ENCODE data around the gene GPR55. TPM values are rescaled to one million over a fixed set of nuclear protein-coding genes. Genes with fewer than 3 reads are reported as not detected.

The GPR55 gene
- total RNA-seq, 1 donor from 2014 or later: 0.96 TPM

DNA sequence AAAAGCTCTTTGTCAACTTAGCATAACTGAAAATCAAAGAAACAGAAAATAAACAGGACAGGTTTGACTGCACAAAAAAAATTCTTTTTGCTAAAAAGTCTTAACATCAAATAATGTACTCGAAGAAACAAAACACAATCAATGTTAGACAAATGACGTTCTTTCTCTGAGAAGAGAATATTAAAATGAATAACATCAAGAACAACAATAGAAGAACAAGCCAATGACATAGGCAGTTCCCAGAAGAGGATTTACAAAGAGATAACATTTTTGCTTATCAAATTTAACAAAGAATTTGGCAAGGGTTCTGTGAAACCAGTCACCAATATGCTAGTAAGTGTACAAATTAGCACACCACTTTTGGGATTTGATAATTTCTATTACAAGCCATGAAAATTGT lies 5.8 kb downstream of the GPR55 start:
- DNase-seq (ENCODE audit: low spot score): no peak

DNA sequence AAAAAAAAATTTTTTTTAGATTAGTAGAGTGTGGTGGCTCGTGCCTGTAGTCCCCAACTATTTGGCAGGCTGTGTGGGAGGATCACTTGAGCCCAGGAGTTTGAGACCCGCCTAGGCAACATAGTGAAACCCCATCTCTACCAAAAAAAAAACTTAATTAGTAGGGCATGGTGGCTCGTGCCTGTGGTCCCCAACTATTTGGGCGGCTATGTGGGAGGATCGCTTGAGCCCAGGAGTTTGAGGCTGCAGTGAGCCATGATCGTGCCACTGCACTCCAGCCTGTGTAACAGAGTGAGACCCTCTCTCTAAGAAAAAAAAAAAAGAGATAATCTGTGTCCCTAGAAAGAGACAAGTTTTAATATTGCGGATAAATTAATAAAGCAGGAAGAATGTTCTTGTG lies 8.8 kb downstream of the GPR55 start:
- no peak for DNase-seq (ENCODE audit: low spot score)

DNA sequence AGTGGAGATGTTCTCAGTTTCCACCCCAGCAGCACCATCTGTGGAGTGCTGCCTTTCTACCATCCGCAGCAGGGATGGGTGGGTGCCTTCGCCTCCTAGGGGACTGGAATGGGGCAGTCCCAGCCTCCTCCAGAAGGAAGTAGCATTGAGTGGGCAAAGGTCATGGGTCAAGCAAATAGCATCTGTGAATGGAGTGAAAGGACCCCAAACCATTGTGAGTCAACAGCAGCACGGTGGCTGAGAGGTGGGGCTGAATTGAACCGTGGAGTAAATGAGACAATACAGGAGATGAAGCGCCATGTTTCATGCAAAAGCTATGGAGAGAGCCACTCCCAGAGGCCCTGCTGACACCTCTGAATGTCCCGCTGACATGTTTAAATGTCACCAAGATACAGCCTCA lies 9.7 kb downstream of the GPR55 start:
- DNase-seq (ENCODE audit: low spot score): no peak

DNA sequence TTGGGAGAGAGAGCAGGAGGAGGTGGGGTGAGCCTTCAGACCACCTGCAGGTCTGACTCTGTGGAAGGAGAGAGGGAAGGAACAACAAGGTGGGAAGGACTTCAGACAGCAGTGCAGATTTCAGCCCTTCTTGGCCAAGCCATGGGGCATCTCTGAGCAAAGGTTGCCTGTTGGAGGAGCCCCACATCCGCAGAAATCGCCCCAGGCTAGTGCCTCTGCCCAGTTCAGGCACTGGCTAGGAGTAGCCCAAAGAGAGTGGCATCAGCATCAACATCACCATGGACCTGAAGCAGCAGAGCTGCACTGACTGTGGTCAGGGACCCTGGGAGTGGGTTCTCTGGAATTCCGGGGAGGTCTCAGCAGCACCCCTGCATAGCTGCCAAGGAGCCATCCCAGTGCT lies 10.2 kb downstream of the GPR55 start:
- no peak for DNase-seq (ENCODE audit: low spot score)

DNA sequence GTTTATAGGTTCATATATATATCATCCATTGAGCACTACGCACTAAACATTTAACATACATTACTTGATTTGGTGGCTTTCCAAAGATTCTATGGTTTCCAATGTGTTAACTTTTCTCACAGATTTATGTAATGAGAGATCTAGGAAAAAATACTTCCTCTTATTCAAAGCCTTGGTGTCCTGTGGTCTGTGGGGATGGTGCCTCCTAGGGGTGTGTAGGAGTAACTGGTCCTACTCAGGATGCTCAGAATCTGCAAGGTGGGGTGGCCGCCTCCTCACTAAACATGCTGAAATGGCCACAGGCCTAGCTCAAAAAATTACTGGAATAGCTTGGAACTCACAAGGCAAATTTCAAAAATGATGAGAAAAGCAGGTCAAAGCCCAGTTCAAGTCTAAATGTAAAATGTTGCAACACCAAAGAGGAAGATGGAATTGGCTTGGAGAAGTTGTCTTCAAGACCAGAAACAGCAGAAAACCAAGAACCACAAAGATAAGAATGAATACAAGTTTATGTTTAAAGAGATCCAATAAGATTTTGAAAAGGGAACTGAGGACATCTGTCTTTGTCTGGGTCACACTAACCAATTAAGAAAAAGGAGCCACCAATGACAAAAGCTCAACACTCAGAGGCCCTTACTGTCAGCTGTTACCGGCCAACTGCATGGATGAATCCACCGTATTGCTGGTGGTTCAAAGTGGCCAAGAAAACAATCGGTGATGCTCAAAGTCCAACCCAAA lies 11.5 kb downstream of the GPR55 start:
- DNase-seq (ENCODE audit: low spot score): no peak

DNA sequence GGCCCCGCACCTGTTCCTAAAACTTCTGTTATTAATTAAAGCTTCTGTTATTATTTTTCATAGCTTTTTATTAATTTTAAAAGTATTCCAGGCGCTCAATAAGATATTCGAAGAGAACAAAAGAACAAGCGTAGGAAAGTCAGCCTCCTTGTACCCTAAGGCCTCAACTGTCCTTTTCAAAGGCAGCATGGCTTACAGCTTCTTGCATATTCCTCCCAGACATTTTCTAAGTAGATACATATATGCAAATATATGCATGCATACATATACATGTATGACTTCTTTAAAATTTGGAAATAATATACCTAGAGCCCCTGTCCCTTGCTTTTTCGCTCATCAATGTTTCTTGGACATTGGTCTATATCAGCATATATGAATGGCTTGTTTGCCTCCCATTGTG lies 12.3 kb downstream of the GPR55 start:
- no peak for DNase-seq (ENCODE audit: low spot score)

DNA sequence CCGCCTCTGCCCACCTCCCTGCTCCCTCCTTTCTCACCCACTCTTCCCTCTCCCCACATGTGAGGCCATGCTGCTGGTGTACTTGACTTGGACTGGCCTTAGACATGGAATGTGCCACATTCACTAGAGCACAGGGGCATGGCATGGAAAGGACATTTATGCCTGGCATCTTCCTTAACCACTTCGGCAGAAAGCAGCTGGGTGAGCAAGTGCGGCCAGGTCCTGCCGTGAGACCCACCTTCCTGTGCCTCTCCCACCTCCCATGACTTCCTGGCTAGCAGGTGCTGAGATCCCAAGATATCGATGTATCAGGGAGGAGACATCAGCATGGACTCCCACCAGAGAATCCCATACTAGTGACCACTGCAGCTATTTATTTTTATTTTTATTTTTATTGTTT lies 13.0 kb downstream of the GPR55 start:
- DNase-seq (ENCODE audit: low spot score): no peak

DNA sequence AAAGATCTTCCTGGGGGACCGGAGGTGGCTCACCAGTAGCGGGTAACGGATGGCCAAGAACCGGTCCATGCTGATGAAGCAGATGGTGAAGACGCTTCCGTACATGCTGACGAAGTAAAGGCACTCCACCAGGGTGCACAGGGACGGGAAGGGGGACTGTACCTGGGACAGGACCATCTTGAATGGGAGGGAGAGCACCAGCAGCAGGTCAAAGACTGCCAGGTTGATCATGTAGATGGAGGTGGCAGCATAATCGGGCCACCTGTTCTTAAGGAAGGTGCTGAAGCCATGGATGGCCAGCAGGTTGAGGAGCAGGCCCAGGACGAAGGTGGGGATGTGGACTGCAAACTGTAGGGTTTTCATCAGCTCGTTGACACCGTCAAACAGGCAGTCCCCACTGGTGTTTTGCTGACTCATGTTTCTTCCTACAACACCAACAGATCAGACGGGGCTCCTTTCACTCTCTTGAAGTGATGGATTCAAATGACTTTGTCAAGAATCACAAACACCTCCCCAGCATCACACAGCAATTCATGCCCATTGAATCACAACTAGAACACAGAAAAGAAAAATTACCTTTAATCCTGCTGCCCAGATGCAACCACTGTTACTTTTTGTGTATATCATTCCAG lies 14.4 kb downstream of the GPR55 start:
- DNase-seq (ENCODE audit: low spot score): no peak

DNA sequence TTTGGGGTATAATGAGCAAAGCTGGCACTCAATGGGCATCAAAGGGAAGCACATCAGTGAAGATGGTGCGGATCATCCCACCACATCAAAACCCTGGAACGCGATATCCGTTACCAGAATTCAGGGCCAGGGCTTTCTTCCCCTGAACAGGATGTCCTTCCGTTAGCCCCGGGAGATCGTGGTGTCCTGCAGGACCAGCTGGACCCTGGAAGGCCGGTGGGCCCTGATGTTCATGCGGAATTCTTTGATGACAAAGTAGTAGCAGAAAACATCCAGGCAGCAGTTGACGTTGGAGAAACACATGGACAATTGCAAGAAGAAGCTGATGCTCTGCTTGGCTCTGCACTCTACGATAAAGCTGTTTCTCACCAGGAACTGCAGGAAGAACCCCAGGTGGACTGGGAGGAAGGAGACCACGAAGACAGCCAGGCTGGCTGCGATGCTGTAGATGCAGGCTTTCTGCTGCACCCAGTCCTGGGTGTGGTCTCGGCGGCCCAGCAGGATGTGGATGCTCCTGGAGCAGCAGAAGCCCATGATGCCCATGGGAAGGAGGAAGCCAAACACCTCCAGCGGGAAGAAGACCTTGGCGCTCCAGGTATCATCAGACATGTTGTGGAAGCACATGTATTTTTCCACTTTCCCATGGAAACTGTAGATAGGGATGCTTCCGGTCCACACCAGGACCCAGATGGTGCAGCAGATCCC lies 15.0 kb downstream of the GPR55 start:
- no peak for DNase-seq (ENCODE audit: low spot score)

DNA sequence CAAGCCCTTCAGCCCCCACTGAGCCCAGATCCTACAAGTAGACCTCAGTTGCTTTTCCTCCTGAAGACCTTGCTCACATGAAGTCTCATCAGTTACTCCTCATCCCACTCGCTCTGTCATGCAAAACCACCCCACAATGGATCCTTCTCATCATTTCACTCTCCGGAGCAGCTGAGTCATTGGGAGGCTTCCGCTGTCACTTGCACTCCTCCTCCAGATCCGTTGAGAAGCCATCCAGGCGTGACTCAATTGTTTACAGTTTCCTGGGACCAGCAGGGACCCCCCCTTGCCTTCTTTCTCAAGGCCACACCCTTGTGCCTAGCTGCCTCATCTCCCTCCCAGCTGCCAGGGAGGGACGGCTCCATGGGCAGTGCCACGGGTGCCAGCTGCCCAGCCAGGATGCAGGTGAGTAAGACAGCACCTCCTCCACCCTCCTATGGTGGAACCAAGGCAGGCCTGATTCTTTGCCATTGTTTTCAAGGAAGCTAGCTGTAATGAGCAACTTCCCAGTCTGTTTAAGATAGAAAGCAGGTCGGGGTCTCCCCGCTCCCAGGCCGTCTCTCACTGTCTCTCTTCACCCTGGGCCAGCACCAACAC lies 16.3 kb downstream of the GPR55 start:
- no peak for DNase-seq (ENCODE audit: low spot score)

DNA sequence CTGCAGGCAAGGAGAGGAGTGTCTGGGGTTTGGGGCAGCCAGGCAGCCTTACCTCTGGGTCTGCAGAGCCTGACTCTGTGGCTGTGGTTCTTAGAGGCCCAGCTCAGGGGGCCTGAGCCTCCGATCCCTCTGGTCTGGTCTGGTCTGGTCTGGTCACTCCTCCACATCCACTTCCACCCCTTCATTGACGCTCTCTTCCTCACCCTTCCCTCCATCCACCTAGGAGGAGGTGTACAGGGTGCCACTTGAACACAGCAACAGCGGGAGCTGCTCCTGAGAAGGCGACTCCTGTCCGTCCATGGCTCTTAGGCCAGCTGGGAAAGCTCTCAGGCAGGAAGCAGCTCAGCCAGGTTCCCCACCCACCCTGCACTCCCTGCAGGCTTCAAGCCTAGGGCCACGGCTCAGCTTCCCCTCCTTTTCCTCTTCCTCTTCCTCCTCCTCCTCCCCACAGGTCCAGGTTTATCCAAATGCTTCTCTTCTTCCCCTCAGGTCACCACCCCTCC lies 16.9 kb downstream of the GPR55 start:
- DNase-seq (ENCODE audit: low spot score): no peak

DNA sequence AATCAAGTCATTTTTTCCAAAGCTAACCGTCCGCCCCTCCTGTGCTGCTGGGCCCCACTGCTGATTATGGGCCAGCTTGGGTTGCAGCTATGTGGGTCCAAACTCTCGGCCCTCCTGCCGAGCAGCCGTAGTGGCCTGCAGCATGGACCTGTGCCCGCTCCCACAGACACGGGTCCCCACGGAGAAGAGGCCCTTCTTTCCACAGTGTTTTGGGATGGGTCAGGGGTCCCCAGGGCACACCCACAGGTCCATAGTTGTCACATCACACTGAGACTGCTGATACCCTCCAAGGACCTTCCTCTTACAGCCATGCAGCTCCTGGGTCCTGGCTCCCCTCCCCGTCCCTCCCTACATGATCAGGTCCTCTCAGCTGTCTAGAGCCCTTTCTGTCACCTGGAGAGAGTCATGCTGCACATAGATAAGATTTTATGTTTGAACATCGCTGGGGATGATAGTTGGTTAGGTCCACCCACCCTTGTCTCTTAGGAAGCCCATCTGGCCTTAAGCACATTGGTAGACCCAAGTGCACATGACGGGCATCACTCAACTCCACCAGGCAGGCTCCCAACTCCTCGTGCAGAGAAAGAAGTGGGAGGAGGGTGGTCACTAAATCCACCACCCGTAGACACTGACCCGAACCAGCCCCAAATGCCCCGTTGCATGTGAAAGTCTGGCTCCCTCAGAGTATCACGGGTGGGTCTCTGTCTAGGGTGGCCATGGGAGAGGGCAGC lies 17.5 kb downstream of the GPR55 start:
- no peak for DNase-seq (ENCODE audit: low spot score)

DNA sequence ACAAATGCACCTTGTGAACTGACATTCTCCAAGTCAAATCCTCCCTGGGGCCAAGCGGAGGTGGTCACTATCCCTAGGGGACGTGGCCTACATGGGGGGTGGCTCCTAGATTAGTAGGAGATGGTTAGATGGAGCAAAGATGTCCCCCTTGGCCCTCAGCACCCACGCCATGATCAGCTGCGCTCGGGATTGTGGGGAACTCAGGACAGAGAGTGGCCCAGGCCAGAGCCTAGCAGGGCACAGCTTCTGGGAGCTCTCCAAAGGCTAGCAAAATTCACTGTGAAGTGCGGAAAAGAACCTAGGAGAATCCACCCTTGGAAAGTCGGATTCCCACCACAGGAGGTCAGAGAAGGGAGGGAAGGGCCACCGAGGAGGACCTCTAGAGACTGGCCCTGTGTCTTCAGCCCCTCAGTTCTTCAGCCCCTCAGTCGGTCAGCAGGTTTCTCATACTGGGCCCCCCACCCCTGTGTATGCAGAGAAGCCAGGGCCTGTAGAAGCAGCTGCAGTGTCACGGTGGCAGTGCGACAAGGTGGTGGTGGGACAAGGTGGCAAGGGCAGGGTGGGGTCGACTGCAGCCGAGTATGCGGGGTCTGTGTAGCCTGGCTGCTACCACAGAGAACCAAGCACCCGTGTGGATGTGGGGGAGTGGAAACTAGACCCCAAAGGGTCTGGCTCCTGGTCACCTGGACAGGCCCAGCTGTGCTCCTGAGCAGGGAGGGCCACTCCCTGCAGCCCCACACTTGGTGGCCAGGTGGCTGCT lies 18.4 kb downstream of the GPR55 start:
- DNase-seq (ENCODE audit: low spot score): no peak

DNA sequence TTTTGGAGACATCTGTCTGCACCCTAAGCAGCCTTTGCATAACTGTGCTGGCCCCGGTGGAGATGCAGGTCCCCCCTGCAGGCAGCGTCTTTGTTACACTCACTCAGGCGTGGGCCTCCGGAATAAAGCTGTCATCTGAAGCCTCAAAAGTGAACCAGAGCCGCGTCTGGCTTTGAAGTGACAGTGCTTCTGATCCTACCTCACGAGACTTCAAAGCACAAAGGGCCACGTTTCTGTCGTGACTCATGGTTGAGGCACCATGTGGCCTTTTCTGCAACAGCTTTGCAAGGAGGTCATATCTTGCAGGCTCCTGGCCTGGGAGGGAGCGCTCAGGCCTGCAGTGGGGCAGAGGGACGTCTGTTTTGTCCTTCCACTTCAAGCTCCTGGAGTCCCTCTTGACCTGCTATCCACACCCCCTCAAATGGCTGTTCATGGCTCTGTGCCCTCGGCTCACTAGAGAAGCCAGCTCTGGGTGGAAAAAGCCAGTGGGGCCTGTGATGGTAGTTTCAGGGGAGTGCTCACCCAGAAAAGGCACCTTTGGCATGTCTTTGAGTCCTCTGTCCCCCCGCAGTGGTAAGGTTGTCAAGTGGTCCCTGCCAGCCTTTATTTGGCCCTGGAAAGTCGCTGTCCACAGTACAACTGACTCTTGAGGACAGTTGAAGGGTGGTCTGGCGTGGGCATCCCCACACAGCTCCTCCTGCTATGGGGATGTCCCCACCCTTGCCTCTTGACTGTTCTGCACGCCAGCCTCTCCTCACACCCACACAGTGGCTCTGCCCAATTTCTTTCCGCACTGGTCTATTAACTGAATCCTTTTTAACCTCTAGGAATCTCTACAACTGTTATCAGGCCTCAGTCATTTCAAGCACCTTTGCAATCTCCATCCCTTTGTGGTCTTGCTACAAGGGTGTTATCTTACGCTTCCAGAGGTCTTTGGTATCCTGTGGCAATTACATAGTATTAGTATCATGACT lies 19.3 kb downstream of the GPR55 start:
- peak; percentile 24 for DNase-seq (ENCODE audit: low spot score)

DNA sequence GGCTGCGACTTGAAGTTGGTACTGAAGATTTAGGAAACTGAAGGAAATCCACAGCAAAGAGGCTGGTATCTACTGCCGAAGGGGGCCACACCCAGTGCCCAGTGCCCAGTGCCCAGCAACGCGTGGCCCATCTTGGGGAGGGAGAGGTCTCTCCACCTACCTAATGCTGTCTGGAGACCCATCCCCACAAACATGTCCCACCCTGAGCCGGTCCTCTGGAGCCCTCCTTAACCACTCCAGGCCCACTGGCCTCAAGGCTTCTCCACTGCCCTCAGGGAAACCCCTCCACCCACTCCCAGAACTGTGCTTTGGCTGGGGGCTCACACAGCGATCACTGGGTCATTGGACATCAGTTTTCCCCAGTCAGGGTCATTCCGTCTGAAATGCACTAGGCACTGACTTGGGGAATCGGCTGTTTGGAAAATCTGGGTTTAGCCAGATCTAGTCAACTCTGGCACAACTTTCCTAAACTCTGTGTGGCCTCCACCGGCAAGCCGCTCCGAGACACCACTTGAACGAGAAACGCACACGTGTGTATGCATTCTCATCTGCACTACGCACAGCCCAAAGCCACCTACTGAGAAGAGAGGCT lies 20.1 kb downstream of the GPR55 start:
- no peak for DNase-seq (ENCODE audit: low spot score)

DNA sequence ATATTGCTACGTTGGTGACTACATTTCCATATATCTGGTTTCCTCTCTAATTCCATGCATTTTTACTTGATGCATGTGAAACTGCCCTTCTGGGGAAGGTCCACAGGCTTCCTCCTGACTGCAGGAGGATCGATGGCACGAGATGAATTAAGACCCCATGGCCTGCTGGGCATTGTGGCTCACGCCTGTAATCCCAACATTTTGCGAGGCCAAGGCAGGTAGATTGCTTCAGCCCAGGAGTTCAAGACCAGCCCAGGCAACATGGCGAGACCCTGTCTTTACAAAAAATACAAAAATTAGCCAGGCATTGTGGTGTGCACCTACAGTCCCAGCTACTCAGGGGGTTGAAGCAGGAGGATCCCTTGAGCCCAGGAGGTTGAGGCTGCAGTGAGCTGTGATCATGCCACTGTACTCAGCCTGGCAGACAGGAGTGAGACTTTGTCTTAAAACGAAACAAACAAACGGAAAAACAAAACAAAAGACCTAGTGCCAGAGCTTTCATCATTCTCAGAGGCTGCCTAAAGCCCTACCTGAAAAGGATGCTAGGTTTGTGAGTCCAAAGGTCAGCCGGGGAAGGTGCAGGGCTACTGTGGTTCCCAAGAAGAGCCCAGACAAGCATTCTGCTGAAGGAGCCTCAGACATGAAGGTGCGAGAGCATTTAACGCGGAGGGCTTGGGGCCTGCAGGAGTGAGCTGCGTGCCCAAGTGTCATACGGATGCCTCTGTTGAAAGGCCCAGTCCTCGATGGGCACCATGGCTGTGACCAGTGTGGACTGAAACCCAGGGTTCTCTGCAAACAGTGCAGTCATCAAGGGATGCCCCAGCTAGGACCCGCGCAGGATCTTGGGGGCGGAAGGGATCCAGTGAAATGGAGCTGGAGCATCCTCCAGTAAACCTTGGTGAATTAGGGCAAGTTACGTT lies 21.6 kb downstream of the GPR55 start:
- DNase-seq (ENCODE audit: low spot score): no peak

DNA sequence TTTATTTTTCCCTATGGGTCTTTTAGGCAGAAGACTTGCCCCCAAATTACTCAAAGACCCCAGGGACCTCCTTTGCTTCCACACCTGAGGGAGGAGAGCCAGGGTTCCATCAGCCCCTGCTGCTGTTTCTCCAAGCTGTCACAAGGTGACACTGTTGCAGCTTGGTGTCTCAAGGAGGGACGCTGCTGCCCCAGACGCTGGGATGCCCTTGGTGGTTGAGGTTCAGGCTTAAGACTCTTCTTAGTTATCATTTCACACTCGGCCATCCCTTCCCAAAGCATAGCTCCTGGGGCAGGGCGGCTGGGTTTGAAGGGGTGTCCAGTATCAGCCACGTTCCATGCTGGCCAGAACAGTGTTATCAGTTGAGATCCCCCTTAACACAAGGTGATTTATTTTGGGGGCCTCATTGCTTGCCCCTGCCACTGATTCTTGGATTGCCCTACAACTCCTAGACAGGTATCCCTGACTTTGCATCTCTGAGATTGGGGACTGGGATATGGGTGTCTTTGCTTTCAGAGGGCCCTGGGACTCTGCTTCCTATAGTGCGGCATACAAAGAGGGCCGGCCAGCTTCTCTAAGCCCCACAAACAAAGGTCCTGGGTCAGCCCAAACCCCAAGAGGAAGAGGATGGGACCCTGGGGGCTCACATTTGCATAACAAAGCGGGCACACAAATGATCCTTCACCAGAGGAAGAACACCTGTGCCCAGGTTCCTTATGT lies 22.7 kb downstream of the GPR55 start:
- peak; percentile 72 for DNase-seq (ENCODE audit: low spot score)

DNA sequence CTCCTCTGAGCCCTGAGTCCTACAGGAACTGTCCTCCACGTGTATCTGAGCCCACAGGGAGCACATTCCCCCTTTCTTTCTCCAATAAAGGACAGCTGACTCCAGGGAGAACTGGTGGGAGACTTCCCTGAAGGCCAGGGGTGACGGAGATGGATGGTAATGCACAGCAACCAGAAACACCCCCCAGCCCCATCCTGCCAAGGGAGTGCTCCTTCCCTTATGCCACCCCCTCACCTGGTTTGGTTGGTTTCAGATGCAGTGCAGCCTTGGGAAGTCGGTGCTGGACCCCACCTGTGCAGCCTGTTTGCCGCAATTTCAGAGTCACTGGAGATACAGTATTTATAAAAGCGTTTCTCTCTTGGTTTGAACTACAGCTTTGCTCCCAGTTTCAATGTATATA lies 24.0 kb downstream of the GPR55 start:
- DNase-seq (ENCODE audit: low spot score): no peak
